Hepatocyte (in vitro differentiated cells): ENCODE results near the gene NPHP4.

Experiments used
- EZH2 ChIP-seq: fragments of 200-600 bp; sonication (generic); IDR thresholded peaks from 2 replicates; pipeline ENCODE4 v1.6.1; 2016; ENCODE audit warnings: antibody characterized with exemption, mild to moderate bottlenecking, borderline replicate concordance
- EZH2phosphoT487 ChIP-seq: fragments of 200-600 bp; sonication (generic); IDR thresholded peaks from one replicate; pipeline ENCODE4 v1.6.1; 2018; ENCODE audit warnings: antibody characterized with exemption, mild to moderate bottlenecking, low read depth, moderate library complexity; ENCODE audit not compliant: unreplicated experiment, severe bottlenecking
- TF ChIP-seq, protein P1 (sequence below): fragments of 200-600 bp; sonication (generic); IDR thresholded peaks from 2 replicates; pipeline ENCODE4 v1.5.1; 2016; ENCODE audit warnings: antibody characterized with exemption, mild to moderate bottlenecking; ENCODE audit not compliant: poor library complexity

DNA sequence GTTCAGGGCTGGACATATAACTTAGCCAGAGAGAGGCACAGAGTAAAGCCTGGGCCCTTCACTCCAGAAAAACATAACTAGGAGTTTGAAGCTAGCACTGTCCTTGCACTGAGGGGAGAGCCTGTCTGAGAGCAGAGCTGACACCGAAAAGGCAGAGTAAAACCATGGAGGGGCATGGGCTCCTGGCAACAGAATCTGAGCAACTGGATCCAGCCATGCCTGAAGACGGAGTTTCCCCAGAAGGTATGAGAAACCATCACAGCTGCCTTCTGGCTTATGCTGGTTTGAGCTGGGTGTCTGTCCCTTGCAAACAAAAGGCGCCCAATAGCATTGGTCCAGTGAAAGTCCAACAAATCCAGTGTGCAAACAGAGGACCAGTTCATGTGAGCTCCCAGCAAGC, 137.5 kb downstream of the NPHP4 start:
- TF ChIP-seq, protein P1, sequence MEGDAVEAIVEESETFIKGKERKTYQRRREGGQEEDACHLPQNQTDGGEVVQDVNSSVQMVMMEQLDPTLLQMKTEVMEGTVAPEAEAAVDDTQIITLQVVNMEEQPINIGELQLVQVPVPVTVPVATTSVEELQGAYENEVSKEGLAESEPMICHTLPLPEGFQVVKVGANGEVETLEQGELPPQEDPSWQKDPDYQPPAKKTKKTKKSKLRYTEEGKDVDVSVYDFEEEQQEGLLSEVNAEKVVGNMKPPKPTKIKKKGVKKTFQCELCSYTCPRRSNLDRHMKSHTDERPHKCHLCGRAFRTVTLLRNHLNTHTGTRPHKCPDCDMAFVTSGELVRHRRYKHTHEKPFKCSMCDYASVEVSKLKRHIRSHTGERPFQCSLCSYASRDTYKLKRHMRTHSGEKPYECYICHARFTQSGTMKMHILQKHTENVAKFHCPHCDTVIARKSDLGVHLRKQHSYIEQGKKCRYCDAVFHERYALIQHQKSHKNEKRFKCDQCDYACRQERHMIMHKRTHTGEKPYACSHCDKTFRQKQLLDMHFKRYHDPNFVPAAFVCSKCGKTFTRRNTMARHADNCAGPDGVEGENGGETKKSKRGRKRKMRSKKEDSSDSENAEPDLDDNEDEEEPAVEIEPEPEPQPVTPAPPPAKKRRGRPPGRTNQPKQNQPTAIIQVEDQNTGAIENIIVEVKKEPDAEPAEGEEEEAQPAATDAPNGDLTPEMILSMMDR, result no peak
- TF ChIP-seq EZH2, result no peak
- TF ChIP-seq EZH2phosphoT487, result no peak
